Coronary artery (tissue), 2 donors: Measurements from ENCODE around the gene MICALL1.

Experiments used
- DNase-seq: peaks from one replicate; pipeline ENCODE4 v3.0.0-alpha.2; 2017; ENCODE audit warnings: low spot score
- H3K27ac ChIP-seq, 2 donors: fragments of 200-600 bp; sonication (generic); one replicate each; pipeline ENCODE4 v1.5.1; 2016 to 2019
- H3K4me3 ChIP-seq: fragments of 200-600 bp; sonication (generic); 2 replicates; pipeline ENCODE4 v1.5.1; 2016; ENCODE audit warnings: mild to moderate bottlenecking, moderate library complexity
- TF ChIP-seq, protein P1 (sequence below): fragments of 200-600 bp; sonication (generic); IDR thresholded peaks from one replicate; pipeline ENCODE4 v1.5.1; 2019; ENCODE audit warnings: antibody characterized with exemption

The MICALL1 gene

DNA sequence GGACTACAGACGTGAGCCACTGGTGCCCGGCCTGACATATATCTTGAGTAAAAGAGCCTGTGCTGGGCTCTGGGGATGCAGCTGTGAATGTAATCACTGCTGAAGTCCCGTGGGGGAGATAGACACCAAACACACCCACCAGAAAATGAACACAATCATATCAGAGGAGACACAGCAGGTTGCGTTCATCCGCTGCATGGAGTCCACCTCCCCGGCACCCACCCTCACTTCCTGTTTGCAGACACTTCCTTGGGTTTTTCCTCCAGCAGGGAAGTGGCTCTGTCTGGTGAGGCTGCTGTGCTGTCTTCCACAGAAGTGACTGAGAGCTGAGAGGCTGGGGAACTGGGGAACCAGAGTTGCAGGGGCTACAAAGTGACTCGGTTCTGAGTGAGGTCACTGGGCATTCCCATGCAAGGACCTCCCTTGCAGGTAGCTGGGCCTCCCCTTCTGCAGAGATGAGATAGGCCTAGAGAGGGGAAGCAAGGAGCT is 7.2 kb downstream of the MICALL1 start:
- H3K27ac ChIP-seq, result no peak overlapping the region
- TF ChIP-seq, protein P1, sequence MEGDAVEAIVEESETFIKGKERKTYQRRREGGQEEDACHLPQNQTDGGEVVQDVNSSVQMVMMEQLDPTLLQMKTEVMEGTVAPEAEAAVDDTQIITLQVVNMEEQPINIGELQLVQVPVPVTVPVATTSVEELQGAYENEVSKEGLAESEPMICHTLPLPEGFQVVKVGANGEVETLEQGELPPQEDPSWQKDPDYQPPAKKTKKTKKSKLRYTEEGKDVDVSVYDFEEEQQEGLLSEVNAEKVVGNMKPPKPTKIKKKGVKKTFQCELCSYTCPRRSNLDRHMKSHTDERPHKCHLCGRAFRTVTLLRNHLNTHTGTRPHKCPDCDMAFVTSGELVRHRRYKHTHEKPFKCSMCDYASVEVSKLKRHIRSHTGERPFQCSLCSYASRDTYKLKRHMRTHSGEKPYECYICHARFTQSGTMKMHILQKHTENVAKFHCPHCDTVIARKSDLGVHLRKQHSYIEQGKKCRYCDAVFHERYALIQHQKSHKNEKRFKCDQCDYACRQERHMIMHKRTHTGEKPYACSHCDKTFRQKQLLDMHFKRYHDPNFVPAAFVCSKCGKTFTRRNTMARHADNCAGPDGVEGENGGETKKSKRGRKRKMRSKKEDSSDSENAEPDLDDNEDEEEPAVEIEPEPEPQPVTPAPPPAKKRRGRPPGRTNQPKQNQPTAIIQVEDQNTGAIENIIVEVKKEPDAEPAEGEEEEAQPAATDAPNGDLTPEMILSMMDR, result no peak
- DNase-seq, result no peak
- H3K4me3 ChIP-seq, result no peak overlapping the region

DNA sequence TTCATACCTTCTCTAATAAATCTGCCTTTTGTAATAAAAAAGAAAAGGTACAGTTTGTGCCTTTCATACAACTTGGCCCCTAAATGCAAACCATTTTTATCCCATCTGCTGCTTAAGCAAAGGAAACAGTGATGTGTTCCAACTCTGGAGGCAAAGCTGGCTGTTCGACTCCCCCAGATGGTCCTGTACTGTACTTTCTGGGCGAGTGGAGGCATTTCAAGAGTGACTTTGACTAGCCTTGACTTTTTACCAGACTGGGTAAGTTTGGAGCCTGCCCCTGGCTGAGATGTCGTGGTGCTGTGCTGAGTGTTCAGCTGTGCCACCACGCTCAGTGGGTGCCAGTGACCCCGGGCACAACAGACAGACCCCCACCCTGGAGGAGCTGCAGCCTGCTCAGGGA is 10.2 kb downstream of the MICALL1 start:
- no peak overlapping the region for H3K27ac ChIP-seq
- DNase-seq, result no peak
- TF ChIP-seq, protein P1, result no peak
- H3K4me3 ChIP-seq, result no peak overlapping the region

DNA sequence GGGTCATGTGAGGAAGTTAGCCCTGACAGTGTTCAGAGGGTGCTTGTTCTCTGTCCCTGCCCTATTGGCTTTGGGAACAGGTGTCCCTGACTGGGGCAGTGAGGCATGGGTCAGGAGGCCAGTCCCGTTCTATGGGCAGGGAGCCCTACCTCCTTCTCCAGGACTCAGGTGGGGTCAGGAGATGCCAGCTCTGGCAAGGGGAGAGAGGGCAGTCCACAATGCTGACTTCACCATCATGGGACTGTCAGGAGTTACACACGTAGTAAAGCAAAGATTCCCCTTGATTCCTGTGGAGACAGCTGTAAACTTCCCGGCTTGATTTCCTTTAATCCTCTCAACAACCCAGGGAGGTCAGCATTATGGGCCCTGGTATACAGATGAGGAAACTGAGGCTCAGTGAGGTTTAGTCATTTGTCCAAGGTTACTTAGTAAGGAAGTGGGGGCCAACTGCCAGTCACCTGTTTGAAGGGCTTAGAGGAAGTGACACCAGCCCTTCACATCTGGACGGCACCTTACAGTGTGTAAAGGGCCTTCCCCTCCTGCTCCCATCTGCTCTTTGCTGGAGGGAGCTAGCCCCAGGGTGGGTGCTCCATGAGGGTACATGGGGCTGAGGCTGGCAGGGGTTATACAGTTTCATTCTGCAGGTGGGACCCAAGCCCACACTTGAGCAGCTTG is 11.9 kb downstream of the MICALL1 start:
- Histone ChIP-seq H3K4me3 (no peak overlapping the region), H3K27ac (no peak overlapping the region)
- no peak for DNase-seq
- TF ChIP-seq, protein P1, result no peak

DNA sequence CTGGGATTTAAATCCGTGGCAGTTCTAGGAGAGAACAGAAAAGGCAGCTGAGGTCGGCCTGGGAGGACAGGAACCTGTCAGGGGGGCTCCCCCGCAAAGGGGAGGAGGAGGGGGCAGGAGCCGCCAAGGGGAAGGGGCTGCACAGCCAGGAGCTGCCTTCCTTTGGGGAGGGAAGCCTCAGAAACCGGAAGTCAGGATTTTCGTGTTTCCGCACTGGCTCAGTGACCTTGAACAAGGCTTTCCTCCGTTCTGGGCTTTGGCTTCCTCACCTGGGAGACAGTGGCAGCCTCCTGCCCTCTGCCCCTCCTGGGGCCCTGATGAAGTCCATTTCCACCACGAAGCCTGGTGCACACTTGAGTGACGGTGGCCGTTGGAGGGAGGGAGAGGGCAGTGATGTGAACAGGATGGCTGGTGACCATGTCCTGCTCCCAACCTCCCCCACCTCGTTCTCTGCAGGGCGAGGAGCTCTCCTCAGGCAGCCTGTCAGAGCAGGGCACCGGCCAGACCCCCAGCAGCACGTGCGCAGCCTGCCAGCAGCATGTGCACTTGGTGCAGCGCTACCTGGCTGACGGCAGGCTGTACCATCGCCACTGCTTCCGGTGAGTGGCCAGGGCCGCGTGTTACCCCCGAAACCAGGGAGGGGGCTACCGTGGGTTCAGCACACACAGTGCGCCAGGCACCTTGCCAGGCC is 12.6 kb downstream of the MICALL1 start:
- H3K27ac ChIP-seq, result no peak overlapping the region
- no peak overlapping the region for H3K4me3 ChIP-seq
- DNase-seq, result no peak
- TF ChIP-seq, protein P1, result no peak

DNA sequence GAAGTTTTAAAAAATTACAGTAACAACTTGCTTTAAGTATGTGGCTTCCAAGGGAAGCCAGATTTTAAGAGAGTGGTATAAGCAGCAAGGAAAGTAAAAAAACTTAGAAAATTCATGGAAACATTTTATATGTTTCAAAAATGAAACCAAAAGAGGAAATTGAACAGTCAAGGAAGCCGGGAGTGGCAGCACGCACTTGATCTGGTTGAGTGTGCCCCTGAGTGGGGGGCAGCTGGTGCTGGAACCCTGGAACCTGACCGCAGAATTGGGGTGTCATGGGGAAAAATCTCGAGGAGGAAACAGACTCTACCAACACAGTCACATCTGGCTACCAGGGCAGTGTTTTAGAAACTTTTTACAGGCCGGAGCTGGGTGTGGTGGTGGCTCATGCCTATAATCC is 14.0 kb downstream of the MICALL1 start:
- H3K4me3 ChIP-seq, result no peak overlapping the region
- H3K27ac ChIP-seq, result no peak overlapping the region
- TF ChIP-seq, protein P1, result no peak
- no peak for DNase-seq

DNA sequence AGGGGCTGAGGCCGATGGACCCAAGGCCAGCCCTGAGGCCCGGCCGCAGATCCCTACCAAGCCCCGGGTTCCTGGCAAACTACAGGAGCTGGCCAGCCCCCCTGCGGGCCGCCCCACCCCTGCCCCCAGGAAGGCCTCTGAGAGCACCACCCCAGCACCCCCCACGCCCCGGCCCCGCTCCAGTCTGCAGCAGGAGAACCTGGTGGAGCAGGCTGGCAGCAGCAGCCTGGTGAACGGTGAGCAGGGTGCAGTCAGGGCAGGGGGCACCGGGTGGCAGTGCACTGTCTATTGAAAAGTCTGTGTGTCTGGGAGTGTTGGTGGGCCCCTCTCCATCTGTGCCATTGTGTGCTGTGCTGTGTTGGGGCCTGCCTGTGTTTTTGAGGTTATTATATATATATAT is 16.1 kb downstream of the MICALL1 start:
- Histone ChIP-seq H3K27ac (no peak overlapping the region), H3K4me3 (no peak overlapping the region)
- TF ChIP-seq, protein P1, result no peak
- no peak for DNase-seq

DNA sequence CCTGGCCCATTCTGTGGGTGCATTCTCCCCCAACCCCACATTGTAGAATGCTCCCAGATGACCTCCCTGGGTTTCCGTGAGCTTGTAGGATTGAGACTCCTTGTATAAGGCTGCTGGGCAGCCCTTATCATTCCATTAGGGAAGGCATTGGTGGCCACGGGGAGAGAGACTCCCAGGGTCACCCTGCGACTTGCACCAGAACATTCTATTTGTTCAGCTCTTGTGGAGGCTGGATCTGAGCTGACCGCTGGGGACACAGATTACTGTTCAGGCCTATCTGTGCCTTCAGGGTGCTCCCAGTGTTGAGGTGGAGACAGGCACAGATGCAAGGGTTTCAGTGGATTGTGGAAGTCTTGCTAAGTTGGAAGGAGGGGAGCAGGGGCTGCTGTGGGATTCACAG is 17.8 kb downstream of the MICALL1 start:
- DNase-seq, result no peak
- no peak overlapping the region for H3K27ac ChIP-seq
- TF ChIP-seq, protein P1, result no peak
- no peak overlapping the region for H3K4me3 ChIP-seq
